Large intestine (tissue), 3 donors: ENCODE data around the gene GLDC. TPM values are rescaled to one million over a fixed set of nuclear protein-coding genes. Genes with fewer than 3 reads are reported as not detected.

Experiments used
- DNase-seq, 2 donors: peaks; one replicate each; pipeline versions ENCODE4 v3.0.0 to v3.0.0-alpha.2; 2013
- H3K27ac ChIP-seq: one replicate; pipeline ENCODE4 v1.5.1; 2013; ENCODE audit warnings: low read length
- H3K27me3 ChIP-seq: 2 replicates; pipeline ENCODE4 v1.6.1; 2013; ENCODE audit warnings: low read length; ENCODE audit not compliant: control insufficient read depth, insufficient read depth
- H3K36me3 ChIP-seq: 2 replicates; pipeline ENCODE4 v1.6.1; 2013; ENCODE audit warnings: low read length; ENCODE audit not compliant: control insufficient read depth, insufficient read depth
- H3K4me1 ChIP-seq: one replicate; pipeline ENCODE4 v1.6.1; 2013; ENCODE audit warnings: low read length; ENCODE audit not compliant: control insufficient read depth, insufficient read depth
- H3K4me3 ChIP-seq: one replicate; pipeline ENCODE4 v1.5.1; 2013; ENCODE audit warnings: low read length
- H3K9me3 ChIP-seq: one replicate; pipeline ENCODE4 v1.6.1; 2013; ENCODE audit warnings: mild to moderate bottlenecking, low read depth, low read length, moderate library complexity; ENCODE audit not compliant: control insufficient read depth
- WGBS: methylation state at CpG from one replicate; pipeline ENCODE4 v1.1.5; 2013; ENCODE audit warnings: low lambda C conversion rate; ENCODE audit not compliant: insufficient coverage; 5-methylcytosine and 5-hydroxymethylcytosine counted together
- polyA plus RNA-seq: library from polyadenylated mRNA; unstranded; fragments of 120-200 nt; gene quantifications from one replicate; pipeline ENCODE4 v1.2.1, GENCODE V29; 2013

Gene GLDC
- polyA plus RNA-seq, 1 donor: 13.0 TPM

DNA sequence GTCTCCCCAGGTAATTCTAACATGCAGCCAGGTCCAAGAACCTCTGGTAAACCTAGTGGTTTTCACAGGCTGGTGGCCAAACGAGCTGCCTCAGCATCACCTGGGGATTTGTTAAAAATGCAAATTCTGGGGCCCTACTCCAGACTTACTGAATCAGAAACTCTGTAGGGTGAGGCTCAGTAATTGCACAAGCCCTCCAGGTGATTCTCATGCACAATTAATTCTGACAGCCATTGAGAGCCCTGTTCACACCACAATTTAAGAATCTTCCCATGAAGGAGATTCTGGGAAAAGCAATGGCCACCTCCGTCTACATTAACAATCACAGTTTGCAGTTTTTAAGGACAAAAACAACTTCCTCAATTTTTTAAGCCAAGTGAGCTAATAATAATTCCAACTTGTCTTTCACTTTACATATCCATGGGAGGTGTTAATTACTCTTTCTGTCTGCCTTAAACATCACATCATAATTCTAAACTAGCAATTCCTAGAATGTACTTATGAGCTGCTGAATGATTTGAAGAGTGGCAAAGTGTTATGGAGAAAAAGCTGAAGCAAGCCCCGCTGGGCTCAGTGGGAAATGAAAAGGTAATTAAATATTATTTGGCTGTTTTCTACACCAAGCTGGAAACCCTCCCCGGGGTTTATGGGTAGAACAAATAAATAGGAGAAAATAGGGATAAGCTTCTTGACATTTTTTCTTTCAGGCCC is 70.0 kb downstream of the GLDC start:
- Histone ChIP-seq H3K27ac (no peak overlapping the region), H3K9me3 (no peaks in the 10 kb centered on the region), H3K36me3 (no peaks in the 10 kb centered on the region), H3K27me3 (no peaks in the 10 kb centered on the region), H3K4me3 (no peak overlapping the region), H3K4me1 (no peaks in the 10 kb centered on the region)
- WGBS: 92% methylated on average over 2 of the region's 4 CpGs
- no peak for DNase-seq

GRCh38 chr9:6567140-6567591 is 78.4 kb downstream of the GLDC start:
- Histone ChIP-seq H3K4me1 (no peaks in the 10 kb centered on the region), H3K27me3 (no peaks in the 10 kb centered on the region), H3K27ac (no peak overlapping the region), H3K36me3 (no peaks in the 10 kb centered on the region), H3K9me3 (no peaks in the 10 kb centered on the region), H3K4me3 (no peak overlapping the region)
- no peak for DNase-seq
- WGBS: 100% methylated on average over 1 of the region's 5 CpGs

- Histone ChIP-seq H3K4me3 (no peak overlapping the region), H3K27me3 (no peaks in the 10 kb centered on the region), H3K9me3 (no peaks in the 10 kb centered on the region), H3K36me3 (no peaks in the 10 kb centered on the region), H3K27ac (no peak overlapping the region), H3K4me1 (no peaks in the 10 kb centered on the region)
- 96% methylated on average over 2 of the region's 10 CpGs for WGBS
- no peak for DNase-seq
These were observed 79.0 kb downstream of the GLDC start for GRCh38 chr9:6566409-6567139.

GRCh38 chr9:6565312-6565711 is 80.2 kb downstream of the GLDC start:
- DNase-seq: no peak
- Histone ChIP-seq H3K27me3 (no peaks in the 10 kb centered on the region), H3K4me1 (no peaks in the 10 kb centered on the region), H3K27ac (no peak overlapping the region), H3K36me3 (no peaks in the 10 kb centered on the region), H3K4me3 (no peak overlapping the region), H3K9me3 (no peaks in the 10 kb centered on the region)
- 90% methylated on average over 2 of the region's 8 CpGs for WGBS

- H3K9me3 ChIP-seq: no peaks in the 10 kb centered on the region
- no peak overlapping the region for H3K4me3 ChIP-seq
- no peaks in the 10 kb centered on the region for H3K4me1 ChIP-seq
- WGBS: no CpG with 5 or more reads among the region's 3 CpGs
- no peak overlapping the region for H3K27ac ChIP-seq
- DNase-seq: no peak
- H3K27me3 ChIP-seq: no peaks in the 10 kb centered on the region
- H3K36me3 ChIP-seq: no peaks in the 10 kb centered on the region
These were observed 80.7 kb downstream of the GLDC start for GRCh38 chr9:6564868-6565267.

DNA sequence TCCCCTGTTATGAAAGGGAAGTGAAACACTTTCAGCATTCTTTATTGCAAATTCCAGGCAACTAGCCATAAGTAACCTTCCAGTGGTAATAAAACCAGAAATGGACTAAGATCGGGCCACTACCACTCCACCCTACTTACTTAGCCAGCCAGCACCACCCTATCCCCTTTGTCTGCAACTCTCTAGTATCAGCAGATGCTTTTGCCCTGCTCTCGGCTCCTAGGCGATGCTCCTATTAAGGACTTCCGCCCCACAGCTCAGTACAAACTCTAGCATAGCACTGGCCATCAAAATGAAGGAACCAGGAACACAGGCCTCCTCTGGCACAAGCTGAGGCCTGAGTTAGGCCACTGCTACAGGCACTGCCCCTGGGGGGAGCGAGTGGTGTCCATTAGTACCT is 81.2 kb downstream of the GLDC start:
- H3K36me3 ChIP-seq: no peaks in the 10 kb centered on the region
- no peak for DNase-seq
- H3K27me3 ChIP-seq: no peaks in the 10 kb centered on the region
- H3K4me3 ChIP-seq: no peak overlapping the region
- no peak overlapping the region for H3K27ac ChIP-seq
- no peaks in the 10 kb centered on the region for H3K9me3 ChIP-seq
- no peaks in the 10 kb centered on the region for H3K4me1 ChIP-seq
- no CpG with 5 or more reads among the region's 5 CpGs for WGBS

DNA sequence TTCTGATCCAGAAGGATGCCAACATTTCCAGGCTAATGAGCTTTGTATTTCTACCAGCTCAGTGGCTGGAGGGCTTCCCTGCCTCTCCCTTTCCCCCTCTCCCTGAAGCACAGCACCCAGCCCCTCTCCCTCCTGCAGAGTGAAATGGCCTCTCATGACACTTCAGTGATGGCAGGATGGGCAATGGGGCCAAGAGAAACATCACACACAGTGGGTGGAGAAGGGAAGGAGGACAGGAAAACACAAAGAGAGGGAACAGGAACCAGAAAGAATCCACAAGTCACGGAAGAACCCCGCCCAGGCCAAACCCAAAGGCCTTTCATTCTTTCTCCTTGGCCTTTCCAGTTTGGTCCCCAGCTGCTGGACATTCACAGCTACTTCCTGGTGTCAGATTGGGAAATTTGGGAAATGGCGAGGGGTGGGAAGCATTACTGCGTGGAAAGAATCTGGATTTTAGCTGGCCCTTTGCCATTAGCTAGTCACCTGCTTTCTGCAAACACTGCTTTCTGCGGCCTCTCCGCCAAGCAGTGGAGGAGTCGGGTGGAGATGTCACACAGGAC is 82.6 kb downstream of the GLDC start:
- no peak for DNase-seq
- Histone ChIP-seq H3K27ac (no peak overlapping the region), H3K36me3 (no peaks in the 10 kb centered on the region), H3K9me3 (no peaks in the 10 kb centered on the region), H3K4me1 (no peaks in the 10 kb centered on the region), H3K27me3 (no peaks in the 10 kb centered on the region), H3K4me3 (no peak overlapping the region)
- WGBS: no CpG with 5 or more reads among the region's 7 CpGs

DNA sequence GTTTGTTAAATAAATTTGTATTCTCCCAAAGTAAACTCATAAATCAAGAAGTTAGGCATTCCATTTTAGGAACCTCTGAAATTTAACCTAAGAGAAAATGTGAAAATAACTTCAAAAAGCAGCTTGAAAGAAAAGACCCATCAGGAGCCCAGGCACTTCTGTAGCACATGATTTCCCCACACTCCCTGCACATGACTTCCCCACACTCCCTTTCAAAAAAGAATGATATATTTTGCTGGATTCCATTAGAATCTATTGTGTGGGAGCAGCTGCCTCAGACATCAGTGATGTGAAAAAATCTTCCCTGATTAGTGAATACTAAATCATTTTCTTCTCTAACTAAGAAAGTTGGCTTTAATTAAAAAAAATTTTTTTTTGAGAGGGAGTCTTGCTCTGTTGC is 83.3 kb downstream of the GLDC start:
- Histone ChIP-seq H3K27ac (no peak overlapping the region), H3K27me3 (no peaks in the 10 kb centered on the region), H3K36me3 (no peaks in the 10 kb centered on the region), H3K4me1 (no peaks in the 10 kb centered on the region), H3K9me3 (no peaks in the 10 kb centered on the region), H3K4me3 (no peak overlapping the region)
- DNase-seq: no peak

DNA sequence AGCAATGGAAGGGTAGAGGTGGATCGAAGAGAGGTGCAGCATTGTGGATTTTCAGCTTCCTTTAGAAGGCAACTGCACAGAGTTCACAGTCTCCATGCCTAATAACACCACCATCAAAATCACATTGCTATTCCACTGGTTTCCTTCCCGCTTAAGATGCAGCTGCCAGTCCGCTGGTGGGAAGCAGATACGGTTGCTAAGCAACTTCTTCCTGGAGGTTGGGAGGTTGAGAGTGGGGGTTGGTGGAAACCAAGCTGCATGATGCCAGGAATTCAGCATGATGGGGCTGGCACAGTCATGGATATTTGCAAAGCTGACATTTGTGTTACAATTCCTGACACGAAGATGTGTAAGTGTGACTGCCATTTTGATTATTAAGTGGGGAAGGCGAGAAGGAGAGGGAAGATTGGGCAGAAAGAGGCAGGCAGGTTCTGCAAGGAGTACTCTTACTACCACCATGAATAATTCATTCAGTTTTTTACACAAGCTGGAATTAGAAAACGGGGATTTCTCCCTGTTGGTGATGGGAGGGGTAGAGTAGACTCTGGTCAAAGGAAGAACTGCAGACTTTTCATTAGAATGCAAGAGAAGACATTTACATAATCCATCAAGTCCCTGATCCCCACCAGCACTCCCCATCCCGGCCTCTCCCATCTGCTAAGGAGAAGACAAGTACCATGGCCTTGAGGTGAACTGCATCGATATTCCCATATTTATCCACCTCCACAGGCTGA is 87.5 kb downstream of the GLDC start:
- DNase-seq: no peak
- WGBS: no CpG with 5 or more reads among the region's 9 CpGs
- H3K9me3 ChIP-seq: no peaks in the 10 kb centered on the region
- no peaks in the 10 kb centered on the region for H3K27me3 ChIP-seq
- no peaks in the 10 kb centered on the region for H3K36me3 ChIP-seq
- no peak overlapping the region for H3K27ac ChIP-seq
- no peak overlapping the region for H3K4me3 ChIP-seq
- no peaks in the 10 kb centered on the region for H3K4me1 ChIP-seq

GRCh38 chr9:6553866-6554265 is 91.7 kb downstream of the GLDC start:
- Histone ChIP-seq H3K9me3 (no peaks in the 10 kb centered on the region), H3K4me1 (no peaks in the 10 kb centered on the region), H3K4me3 (no peak overlapping the region), H3K27me3 (no peaks in the 10 kb centered on the region), H3K36me3 (no peaks in the 10 kb centered on the region), H3K27ac (no peak overlapping the region)
- WGBS: 100% methylated on average over 1 of the region's 1 CpG
- no peak for DNase-seq
